Measurements from ENCODE around the gene ZNF628.

Gene ZNF628

GRCh38 chr19:55465460-55466240 lies 10.8 kb upstream of the ZNF628 start:
- no peak for DNase-seq

- DNase-seq, result no peak
Observed at GRCh38 chr19:55466241-55466614, 10.2 kb upstream of the ZNF628 start.

GRCh38 chr19:55467236-55468053 lies 9.0 kb upstream of the ZNF628 start:
- peak; percentile 92 for DNase-seq

GRCh38 chr19:55468054-55468393 lies 8.4 kb upstream of the ZNF628 start:
- no peak for DNase-seq

- DNase-seq, result no peak
Observed at GRCh38 chr19:55471266-55471665, 5.2 kb upstream of the ZNF628 start.

GRCh38 chr19:55472463-55472862 lies 4.0 kb upstream of the ZNF628 start:
- DNase-seq, result no peak

- no peak for DNase-seq
Observed at GRCh38 chr19:55473225-55474012, 3.0 kb upstream of the ZNF628 start.

GRCh38 chr19:55474269-55475265 lies 1.9 kb upstream of the ZNF628 start:
- no peak for DNase-seq

GRCh38 chr19:55477905-55478304 lies 1.5 kb downstream of the ZNF628 start:
- DNase-seq, result no peak

GRCh38 chr19:55478364-55478763 lies 1.9 kb downstream of the ZNF628 start:
- no peak for DNase-seq

- DNase-seq, result no peak
Observed at GRCh38 chr19:55479045-55479444, 2.6 kb downstream of the ZNF628 start.

GRCh38 chr19:55479451-55480230 lies 3.2 kb downstream of the ZNF628 start:
- no peak for DNase-seq

- DNase-seq, result no peak
Observed at GRCh38 chr19:55481148-55481793, 4.9 kb downstream of the ZNF628 start.

- no peak for DNase-seq
Observed at GRCh38 chr19:55481794-55482155, 5.4 kb downstream of the ZNF628 start.

GRCh38 chr19:55482156-55482961 lies 5.9 kb downstream of the ZNF628 start:
- DNase-seq, result no peak

GRCh38 chr19:55482967-55483705 lies 6.7 kb downstream of the ZNF628 start:
- no peak for DNase-seq

GRCh38 chr19:55483706-55484592 lies 7.5 kb downstream of the ZNF628 start:
- DNase-seq, result no peak

Data from activated effector memory CD4-positive, alpha-beta T cell treated with anti-CD3 and anti-CD28 coated beads, Interleukin-2, amount 50 U/mL, for 16 hours (primary cell).